ENCODE data around the gene SH3TC2. TPM values are rescaled to one million over a fixed set of nuclear protein-coding genes. Genes with fewer than 3 reads are reported as not detected.

SH3TC2 gene
- total and polyA plus RNA-seq, 2 of the 4 experiments (the other 2 are of a cell fraction), result 3.4 to 7.9 TPM

DNA sequence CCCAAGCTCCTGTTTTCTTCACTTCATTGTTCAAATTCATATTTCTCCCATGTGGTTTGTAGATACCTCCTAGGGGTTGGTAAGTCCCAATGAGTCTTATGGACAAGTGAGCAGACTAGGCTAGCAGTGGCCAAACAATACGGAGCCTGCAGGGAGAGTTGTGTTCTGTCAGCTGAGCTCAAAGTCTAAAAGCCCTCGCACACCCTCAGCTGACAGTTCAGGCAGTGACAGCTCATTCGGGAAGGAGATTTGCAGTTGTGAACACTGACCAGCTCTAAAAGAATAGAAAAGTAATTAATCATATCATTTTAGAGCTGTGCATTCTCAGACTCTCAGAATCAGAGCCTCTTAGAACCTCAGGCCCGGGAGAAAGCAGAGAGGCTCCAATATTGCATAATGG, 95.1 kb downstream of the SH3TC2 start:
- WGBS, 2 experiments (ENCODE audit: extremely low coverage in 2 of 2, insufficient read length in 1 of 2), result no CpG with 5 or more reads among the region's 4 CpGs
- H3K9me3 ChIP-seq (ENCODE audit: control insufficient read depth, insufficient read depth, low read length), result no peaks in the 10 kb centered on the region
- no peaks in the 10 kb centered on the region for H4K20me1 ChIP-seq (ENCODE audit: insufficient read depth, low read length)
- H2BK15ac ChIP-seq (ENCODE audit: low read depth, low read length), result peak overlapping the region; percentile 45; the same call in 2 of the 3 replicates
- H2AFZ ChIP-seq (replicated peaks; ENCODE audit: low read length, poor library complexity), result peak overlapping the region; percentile 36
- intact Hi-C loops (cut with micrococcal nuclease) (no loop called here), dilution Hi-C loops (cut with HindIII; ENCODE audit: low sequenced_read_pairs, unreplicated experiment) (no loop called here), in situ Hi-C loops (cut with MboI; ENCODE audit: low sequenced_read_pairs) (no loop called here)
- no peak overlapping the region for H3K4me2 ChIP-seq (ENCODE audit: low read depth, low read length)
- no peak overlapping the region for H2BK5ac ChIP-seq (ENCODE audit: low read depth, low read length, poor library complexity, severe bottlenecking)
- H4K8ac ChIP-seq (ENCODE audit: low read depth in 2 of 2, low read length in 2 of 2), result peak overlapping the region; percentile 30 to 47; a peak in 2 of 4 replicates
- H2AK9ac ChIP-seq (replicated peaks; ENCODE audit: low read depth, low read length, poor library complexity), result no peak overlapping the region
- H3K18ac ChIP-seq (ENCODE audit: low read depth, low read length), result no peak overlapping the region; the same call in 1 of the 2 replicates
- H3K79me1 ChIP-seq (ENCODE audit: low read depth in 1 of 2, low read length in 2 of 2), result no peaks in the 10 kb centered on the region
- H3K23ac ChIP-seq (ENCODE audit: low read depth, low read length), result peak overlapping the region; percentile 51
- H3K9ac ChIP-seq (ENCODE audit: low read depth, low read length), result no peak overlapping the region
- H2AK5ac ChIP-seq (ENCODE audit: low read depth, low read length), result peak overlapping the region; percentile 74
- TF ChIP-seq NFE2L2 (IDR thresholded peaks at IDR 0.05; ENCODE audit: low read depth, low read length) (no peak), MXI1 (IDR thresholded peaks at IDR 0.05; ENCODE audit: borderline replicate concordance, low read depth, low read length) (no peak), CEBPB (IDR thresholded peaks at IDR 0.05; ENCODE audit: low read depth, low read length) (0 out of 2 replicates have a peak, but pooled peaks have one; percentile 24)
- TF ChIP-seq, protein P1, sequence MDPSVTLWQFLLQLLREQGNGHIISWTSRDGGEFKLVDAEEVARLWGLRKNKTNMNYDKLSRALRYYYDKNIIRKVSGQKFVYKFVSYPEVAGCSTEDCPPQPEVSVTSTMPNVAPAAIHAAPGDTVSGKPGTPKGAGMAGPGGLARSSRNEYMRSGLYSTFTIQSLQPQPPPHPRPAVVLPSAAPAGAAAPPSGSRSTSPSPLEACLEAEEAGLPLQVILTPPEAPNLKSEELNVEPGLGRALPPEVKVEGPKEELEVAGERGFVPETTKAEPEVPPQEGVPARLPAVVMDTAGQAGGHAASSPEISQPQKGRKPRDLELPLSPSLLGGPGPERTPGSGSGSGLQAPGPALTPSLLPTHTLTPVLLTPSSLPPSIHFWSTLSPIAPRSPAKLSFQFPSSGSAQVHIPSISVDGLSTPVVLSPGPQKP (IDR thresholded peaks at IDR 0.05; ENCODE audit: borderline replicate concordance, low read depth, low read length), result no peak
- ATAC-seq (ENCODE audit: low read depth) (no peak), DNase-seq (no peak)
- H3K27me3 ChIP-seq (ENCODE audit: control insufficient read depth, insufficient read depth, low read length), result no peaks in the 10 kb centered on the region
- peak overlapping the region; percentile 88 for H2BK120ac ChIP-seq (ENCODE audit: low read depth, low read length)
- no peak overlapping the region for H3K27ac ChIP-seq (ENCODE audit: insufficient read depth, low read length)
- H3K9me1 ChIP-seq (ENCODE audit: insufficient read depth, low read length), result peaks cover 18% of the 10 kb centered on the region
- POLR2A ChIA-PET (ENCODE audit: unreplicated experiment), result no interaction called here
- H3K4me1 ChIP-seq (ENCODE audit: control insufficient read depth, insufficient read depth, low read length), result peaks cover 17% of the 10 kb centered on the region
- H4K91ac ChIP-seq (ENCODE audit: insufficient read depth, low read depth, low read length), result peak overlapping the region; percentile 60
- BruUV-seq (replicated peaks), result no TSS peak
- H3K4me3 ChIP-seq (ENCODE audit: insufficient read depth, low read depth, low read length), result no peak overlapping the region
- peak overlapping the region; percentile 86 for H2BK20ac ChIP-seq (ENCODE audit: low read depth, low read length)
- H3K36me3 ChIP-seq (ENCODE audit: control insufficient read depth, insufficient read depth, low read length), result no peaks in the 10 kb centered on the region
- no peak overlapping the region for H3K56ac ChIP-seq (ENCODE audit: extremely low read depth, insufficient read depth, low read length)
- peak overlapping the region; percentile 24; the same call in 1 of the 2 replicates for H3K14ac ChIP-seq (replicated peaks; ENCODE audit: low read depth, low read length)
- CTCF ChIA-PET, result interaction anchor here (0.5 to 2.5 kb wide), 7 partner anchors 11 to 237 kb away, joined by 3 to 13 read pairs (median 3); no protein-coding TSS in a partner anchor
- H3K4ac ChIP-seq (ENCODE audit: low read depth, low read length), result peak overlapping the region; percentile 31
- H4K5ac ChIP-seq (ENCODE audit: low read depth, low read length), result no peak overlapping the region

All from IMR-90 (cell line).